CD4-positive, alpha-beta T cell treated with Interleukin-21 for 1 hour (primary cell): ENCODE results near the gene LOC128125822.
"Not testable (repeated sequence)": the region's sequence is repeated elsewhere in the genome, so short reads cannot be mapped to it uniquely, and the experiment has no call there.

Experiments used
- DNase-seq: peaks from one replicate; pipeline ENCODE4 v3.0.0-alpha.2; 2020

The LOC128125822 gene

GRCh38 chr6:63584566-63584965, 12.3 kb downstream of the LOC128125822 start:
- no peak for DNase-seq

DNA sequence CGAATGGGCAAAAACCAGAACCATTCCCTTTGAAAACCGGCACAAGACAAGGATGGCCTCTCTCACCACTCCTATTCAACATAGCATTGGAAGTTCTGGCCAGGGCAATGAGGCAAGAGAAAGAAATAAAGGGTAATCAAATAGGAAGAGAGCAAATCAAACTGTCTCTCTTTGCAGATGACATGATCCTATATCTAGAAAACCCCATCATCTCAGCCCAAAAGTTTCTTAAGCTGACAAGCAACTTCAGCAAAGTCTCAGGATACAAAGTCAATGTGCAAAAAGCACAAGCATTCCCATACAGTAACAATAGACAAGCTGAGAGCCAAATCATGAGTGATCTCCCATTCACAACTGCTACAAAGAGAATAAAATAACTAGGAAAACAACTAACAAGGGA, 13.4 kb downstream of the LOC128125822 start:
- not testable (repeated sequence) for DNase-seq

DNA sequence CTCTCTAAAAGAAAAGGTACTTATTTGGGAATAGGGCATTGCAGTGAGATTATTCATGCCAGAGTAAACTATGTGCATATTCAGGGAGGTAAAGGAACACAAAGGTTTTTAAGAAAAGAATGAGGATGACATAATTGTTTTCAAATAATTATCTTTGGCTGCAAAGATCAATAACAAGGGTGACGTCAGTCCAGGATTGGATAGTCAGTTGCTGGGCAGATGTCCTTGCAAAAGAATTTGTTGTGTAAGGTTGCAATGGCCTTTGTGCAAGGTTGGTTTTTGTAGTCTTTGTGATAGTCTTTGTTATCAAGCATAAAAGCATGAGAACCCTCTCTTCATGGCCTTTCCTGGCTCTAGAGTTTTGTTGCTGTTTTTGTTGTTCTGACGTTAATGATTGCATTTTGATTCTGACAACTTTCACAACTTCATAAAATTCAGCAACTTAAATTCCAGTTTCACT, 17.7 kb downstream of the LOC128125822 start:
- no peak for DNase-seq

GRCh38 chr6:63592886-63593285, 20.6 kb downstream of the LOC128125822 start:
- no peak for DNase-seq

- DNase-seq: no peak
These were observed 25.1 kb downstream of the LOC128125822 start for GRCh38 chr6:63597141-63598048.

DNA sequence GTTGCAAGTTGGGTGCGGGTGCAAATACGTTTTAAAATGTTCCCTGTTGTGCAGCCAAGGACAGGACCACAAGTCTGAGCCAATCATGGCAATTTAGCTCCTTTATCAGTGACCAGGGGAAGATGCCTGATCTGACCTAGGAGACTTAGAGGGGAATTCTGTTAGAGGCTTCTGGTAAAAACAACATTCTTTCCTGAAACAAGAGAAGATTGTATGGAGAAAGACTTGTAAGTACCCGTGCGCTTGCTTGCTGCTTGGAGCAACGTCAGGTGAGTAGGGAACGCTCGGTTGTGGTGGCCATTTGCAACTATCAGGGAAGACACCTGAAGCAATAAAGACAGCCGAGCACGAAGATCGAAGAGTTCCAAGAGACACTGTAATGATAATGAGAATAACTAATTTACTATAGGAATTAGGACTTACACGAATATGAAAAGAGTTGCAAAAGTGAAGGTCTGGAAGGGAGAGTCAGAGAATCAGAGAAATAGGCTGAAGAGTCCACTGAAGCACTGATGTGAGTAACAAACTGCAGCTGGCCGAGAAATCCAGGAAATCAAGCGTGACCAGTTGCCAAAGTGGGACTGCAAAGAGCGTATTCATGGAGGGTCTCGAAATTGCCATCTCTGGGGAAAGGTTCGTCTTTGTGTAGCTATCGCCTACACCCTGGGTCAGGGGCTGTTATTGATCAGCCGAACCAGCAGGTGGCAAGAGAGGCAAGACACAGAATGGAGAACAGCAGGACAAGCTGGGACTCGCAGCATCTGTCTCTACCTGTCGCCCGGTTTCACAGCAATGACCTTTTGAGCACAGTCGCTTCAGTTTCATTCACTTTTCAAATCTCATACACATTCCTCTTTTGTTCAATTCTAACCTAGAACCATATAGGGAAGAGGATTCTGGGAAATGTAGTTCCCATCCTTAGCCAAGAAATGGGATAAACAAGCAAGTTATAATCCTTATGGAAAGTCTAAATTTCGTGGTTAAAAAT, 26.1 kb downstream of the LOC128125822 start:
- peak; percentile 85 for DNase-seq

DNA sequence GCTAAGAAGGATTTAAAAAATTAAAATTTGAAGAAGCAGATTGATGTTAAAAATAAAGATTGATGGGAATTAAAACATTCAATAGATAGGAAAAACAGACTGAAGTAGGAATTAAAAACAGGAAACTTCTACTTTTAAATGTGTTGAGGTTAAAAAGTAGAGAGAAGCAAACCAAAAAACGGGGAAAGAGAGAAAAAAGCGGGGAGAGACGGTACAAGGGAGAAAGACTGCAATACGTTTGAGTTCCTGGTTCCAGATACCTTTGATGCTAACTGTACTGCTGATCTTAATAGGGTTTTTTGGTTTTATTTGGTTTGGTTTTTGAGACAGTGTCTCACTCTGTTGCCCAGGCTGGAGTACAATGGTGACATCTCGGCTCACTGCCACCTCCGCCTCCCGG, 27.0 kb downstream of the LOC128125822 start:
- no peak for DNase-seq

DNA sequence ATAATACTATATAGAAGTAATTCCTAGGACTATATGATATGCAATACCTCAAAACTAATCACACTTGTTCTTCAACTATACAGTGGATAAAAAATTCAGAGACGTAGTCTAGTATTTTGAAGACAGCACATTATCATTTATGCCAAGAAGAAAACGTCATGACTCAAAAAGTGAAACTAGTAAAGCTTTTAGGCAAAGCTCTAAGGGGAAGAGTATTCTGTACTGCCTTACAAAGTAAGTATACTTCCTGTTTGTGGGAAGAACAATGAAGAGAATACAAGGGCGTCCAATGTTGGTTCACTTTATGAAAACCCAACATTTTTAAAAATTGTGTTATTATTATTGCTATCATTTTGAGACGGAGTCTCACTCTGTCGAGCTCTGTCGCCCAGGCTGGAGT, 27.9 kb downstream of the LOC128125822 start:
- no peak for DNase-seq

DNA sequence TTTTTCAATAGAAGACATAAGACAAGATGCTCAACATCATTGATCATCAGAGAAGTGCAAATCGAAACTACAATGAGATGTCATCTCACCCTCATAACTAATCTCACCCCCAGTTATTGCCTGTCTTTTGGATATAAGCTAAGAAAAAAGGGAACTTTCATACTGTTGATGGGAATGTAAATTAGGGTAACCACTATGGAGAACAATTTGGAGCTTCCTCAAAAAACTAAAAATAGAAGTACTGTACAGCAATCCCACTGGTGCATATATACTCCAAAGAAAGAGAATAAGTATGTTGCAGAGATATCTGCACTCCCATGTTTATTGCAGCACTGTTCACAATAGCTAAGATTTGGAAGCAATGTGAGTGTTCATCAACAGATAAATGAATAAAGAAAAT, 37.0 kb downstream of the LOC128125822 start:
- no peak for DNase-seq

- DNase-seq: no peak
These were observed 38.7 kb downstream of the LOC128125822 start for GRCh38 chr6:63610944-63611343.

- DNase-seq: no peak
These were observed 39.3 kb downstream of the LOC128125822 start for GRCh38 chr6:63611560-63611959.

GRCh38 chr6:63615590-63615989, 43.3 kb downstream of the LOC128125822 start:
- no peak for DNase-seq
